AG04450 (cell line): Measurements from ENCODE around the gene MYF5. TPM values are rescaled to one million over a fixed set of nuclear protein-coding genes. Genes with fewer than 3 reads are reported as not detected.
A peak's percentile ranks its signal among the peaks of the same experiment; 100 is the strongest.

Experiments
- CTCF ChIA-PET: fragments of 300-600, 350-600 bp; formaldehyde crosslinking; extraction: SDS; loops from one replicate; lab custom pipeline; 2022; ENCODE audit warnings: antibody characterized with exemption, inconsistent platforms; lab: Charles Lee
- POLR2A ChIA-PET: fragments of 350-600 bp; formaldehyde crosslinking; extraction: SDS; loops from one replicate; lab custom pipeline; 2021; ENCODE audit warnings: antibody characterized with exemption, inconsistent platforms; lab: Yijun Ruan, JAX
- DNase-seq: peaks from one replicate; pipeline ENCODE4 v3.0.0-alpha.2; 2011; ENCODE audit warnings: low read depth, low spot score
- H3K27ac ChIP-seq: one replicate; pipeline ENCODE4 v1.5.1; 2012; ENCODE audit warnings: low read depth, low read length, control low read depth
- H3K27me3 ChIP-seq: one replicate; pipeline ENCODE4 v1.6.0; 2012; ENCODE audit warnings: low read length; ENCODE audit not compliant: control insufficient read depth, insufficient read depth
- H3K4me3 ChIP-seq: 2 replicates; pipeline ENCODE4 v1.5.1; 2011; ENCODE audit warnings: mild to moderate bottlenecking, low read depth, low read length, control low read depth
- H3K9me3 ChIP-seq: 2 replicates; pipeline ENCODE4 v1.5.1; 2012; ENCODE audit warnings: low read length; ENCODE audit not compliant: control insufficient read depth, insufficient read depth
- CTCF ChIP-seq: IDR thresholded peaks from 2 replicates; pipeline ENCODE4 v1.5.1; 2011; ENCODE audit warnings: low read depth, low read length, control low read depth, inconsistent platforms
- polyA plus RNA-seq: library from polyadenylated mRNA; depleted of rRNA; stranded (reverse); fragments of >200 nt; gene quantifications from 2 replicates; pipeline ENCODE4 v1.2.3, GENCODE V29; 2011

MYF5 gene
- polyA plus RNA-seq, 1 experiment, result not detected

GRCh38 chr12:80709811-80710726 lies 6.6 kb upstream of the MYF5 start:
- Histone ChIP-seq H3K27me3 (no peaks in the 10 kb centered on the region), H3K9me3 (peaks cover 12% of the 10 kb centered on the region; the same call in 1 of the 2 replicates), H3K4me3 (no peak overlapping the region), H3K27ac (no peak overlapping the region)
- CTCF ChIA-PET, result no interaction called here
- peak; percentile 21; the same call in 1 of the 2 replicates for TF ChIP-seq CTCF
- DNase-seq, result no peak
- POLR2A ChIA-PET, result no interaction called here

- Histone ChIP-seq H3K4me3 (no peak overlapping the region), H3K9me3 (peaks cover 12% of the 10 kb centered on the region; the same call in 1 of the 2 replicates), H3K27me3 (no peaks in the 10 kb centered on the region), H3K27ac (no peak overlapping the region)
- ChIA-PET CTCF (no interaction called here), POLR2A (no interaction called here)
- no peak for TF ChIP-seq CTCF
- DNase-seq, result no peak
These were observed 5.8 kb upstream of the MYF5 start for GRCh38 chr12:80710727-80711449.

- TF ChIP-seq CTCF, result no peak
- H3K27ac ChIP-seq, result no peak overlapping the region
- H3K9me3 ChIP-seq, result peaks cover 15% of the 10 kb centered on the region
- CTCF ChIA-PET, result interaction anchor here (0.6 kb wide), 1 partner anchor 860 kb away, joined by 3 read pairs; no protein-coding TSS in a partner anchor
- POLR2A ChIA-PET, result no interaction called here
- no peak for DNase-seq
- no peak overlapping the region for H3K4me3 ChIP-seq
- H3K27me3 ChIP-seq, result no peaks in the 10 kb centered on the region
These were observed 4.8 kb upstream of the MYF5 start for GRCh38 chr12:80711866-80712265.

GRCh38 chr12:80712866-80713265 lies 3.8 kb upstream of the MYF5 start:
- no peaks in the 10 kb centered on the region for H3K27me3 ChIP-seq
- TF ChIP-seq CTCF, result no peak
- peaks cover 17% of the 10 kb centered on the region for H3K9me3 ChIP-seq
- H3K27ac ChIP-seq, result no peak overlapping the region
- no peak overlapping the region for H3K4me3 ChIP-seq
- ChIA-PET POLR2A (no interaction called here), CTCF (interaction anchor here (0.7 kb wide), 1 partner anchor 1080 kb away, joined by 3 read pairs; no protein-coding TSS in a partner anchor)
- no peak for DNase-seq
